Testis (tissue), 3 donors: Measurements from ENCODE around the gene TRIO. TPM values are rescaled to one million over a fixed set of nuclear protein-coding genes. Genes with fewer than 3 reads are reported as not detected.

Experiments
- DNase-seq: peaks from one replicate; pipeline ENCODE4 v3.0.0-alpha.2; 2019
- H3K27ac ChIP-seq, 2 donors: fragments of 200-600 bp; sonication (generic); one replicate each; pipeline ENCODE4 v1.5.1; 2019
- H3K27me3 ChIP-seq: fragments of 200-600 bp; sonication (generic); one replicate; pipeline ENCODE4 v1.5.1; 2019
- H3K36me3 ChIP-seq: fragments of 200-600 bp; sonication (generic); one replicate; pipeline ENCODE4 v1.5.1; 2017; ENCODE audit warnings: low read depth; ENCODE audit errors: missing control alignments
- H3K4me1 ChIP-seq: fragments of 200-600 bp; sonication (generic); one replicate; pipeline ENCODE4 v1.5.1; 2019
- H3K4me3 ChIP-seq, 2 donors: fragments of 200-600 bp; sonication (generic); one replicate each; pipeline ENCODE4 v1.5.1; 2017 to 2019
- H3K9me3 ChIP-seq: fragments of 200-600 bp; sonication (generic); one replicate; pipeline ENCODE4 v1.5.1; 2017
- POLR2A ChIP-seq: fragments of 450-650 bp; IDR thresholded peaks from one replicate; pipeline ENCODE4 v1.6.1; 2017; ENCODE audit warnings: antibody characterized with exemption, mild to moderate bottlenecking, moderate library complexity
- WGBS, 2 donors: methylation state at CpG; one replicate each; pipeline ENCODE4 v1.1.5; 2018; 5-methylcytosine and 5-hydroxymethylcytosine counted together
- intact Hi-C: fragments of 100-400 bp; cut with DNase I; formaldehyde crosslinking; loops from one replicate; pipeline ENCODE4 v1.15.1; 2023; ENCODE audit warnings: low total_unique reads
- polyA plus RNA-seq: library from polyadenylated mRNA; stranded (reverse); fragments of 350-450 nt; fragmentation: Illumina TruSeq; extraction: RNeasy Lipid Tissue Mini Kit (QIAGEN cat#74804); gene quantifications from one replicate; pipeline ENCODE4 v1.2.3, GENCODE V29; 2014; ENCODE audit warnings: low read depth, low replicate concordance; ENCODE audit not compliant: insufficient read depth
- total RNA-seq, 2 donors: library from RNA; depleted of rRNA; stranded (reverse); fragments of >200 nt; gene quantifications; one replicate each; pipeline ENCODE4 v1.2.3, GENCODE V29; 2016
- TF ChIP-seq, protein P1 (sequence below), 3 experiments: fragments of 450-650 bp in 2 of 3; fragments of 200-600 bp in 1 of 3; sonication (generic) in 1 of 3; IDR thresholded peaks; one replicate each; pipeline ENCODE4 v1.5.1; 2016 to 2019; ENCODE audit warnings: antibody characterized with exemption in 3 of 3, mild to moderate bottlenecking in 2 of 3, moderate library complexity in 1 of 3

The TRIO gene
- total and polyA plus RNA-seq, 3 donors from 2014 or later, result 47.2 to 295 (median 249) TPM

DNA sequence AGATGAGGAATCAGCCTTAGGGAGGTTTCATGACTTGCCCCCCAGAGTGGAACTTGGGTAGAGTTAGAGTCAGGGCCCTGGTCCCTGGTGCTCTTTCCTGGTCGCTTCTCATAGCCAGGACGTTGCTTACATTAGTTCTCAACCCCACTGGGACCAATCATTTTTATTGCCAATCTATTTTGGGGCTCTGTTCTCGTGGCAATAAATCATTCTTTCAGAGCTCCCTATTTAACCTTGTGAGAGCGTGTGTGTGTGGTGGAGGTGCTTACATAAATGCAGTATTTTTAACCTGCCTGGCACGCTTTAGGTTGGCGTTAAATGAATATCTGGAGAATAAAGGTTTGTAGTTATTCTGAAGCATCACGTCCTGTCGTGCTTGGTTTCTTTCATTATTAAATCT, 4.1 kb downstream of the TRIO start:
- Histone ChIP-seq H3K27me3 (no peaks in the 10 kb centered on the region), H3K4me1 (peaks cover 26% of the 10 kb centered on the region), H3K4me3 (no peak overlapping the region), H3K9me3 (no peaks in the 10 kb centered on the region), H3K27ac (peak overlapping the region in 1 of 2 donors; percentile 96), H3K36me3 (no peaks in the 10 kb centered on the region)
- TF ChIP-seq POLR2A, result no peak
- TF ChIP-seq, protein P1, sequence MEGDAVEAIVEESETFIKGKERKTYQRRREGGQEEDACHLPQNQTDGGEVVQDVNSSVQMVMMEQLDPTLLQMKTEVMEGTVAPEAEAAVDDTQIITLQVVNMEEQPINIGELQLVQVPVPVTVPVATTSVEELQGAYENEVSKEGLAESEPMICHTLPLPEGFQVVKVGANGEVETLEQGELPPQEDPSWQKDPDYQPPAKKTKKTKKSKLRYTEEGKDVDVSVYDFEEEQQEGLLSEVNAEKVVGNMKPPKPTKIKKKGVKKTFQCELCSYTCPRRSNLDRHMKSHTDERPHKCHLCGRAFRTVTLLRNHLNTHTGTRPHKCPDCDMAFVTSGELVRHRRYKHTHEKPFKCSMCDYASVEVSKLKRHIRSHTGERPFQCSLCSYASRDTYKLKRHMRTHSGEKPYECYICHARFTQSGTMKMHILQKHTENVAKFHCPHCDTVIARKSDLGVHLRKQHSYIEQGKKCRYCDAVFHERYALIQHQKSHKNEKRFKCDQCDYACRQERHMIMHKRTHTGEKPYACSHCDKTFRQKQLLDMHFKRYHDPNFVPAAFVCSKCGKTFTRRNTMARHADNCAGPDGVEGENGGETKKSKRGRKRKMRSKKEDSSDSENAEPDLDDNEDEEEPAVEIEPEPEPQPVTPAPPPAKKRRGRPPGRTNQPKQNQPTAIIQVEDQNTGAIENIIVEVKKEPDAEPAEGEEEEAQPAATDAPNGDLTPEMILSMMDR (IDR thresholded peaks at IDR 0.05), result no peak
- DNase-seq, result no peak
- WGBS, 2 donors, result 57 to 58% methylated on average over 8 of the region's 8 CpGs
- intact Hi-C loops, result loop anchor here (10.0 kb wide), 1 partner anchor 118 kb away; no protein-coding TSS in a partner anchor

DNA sequence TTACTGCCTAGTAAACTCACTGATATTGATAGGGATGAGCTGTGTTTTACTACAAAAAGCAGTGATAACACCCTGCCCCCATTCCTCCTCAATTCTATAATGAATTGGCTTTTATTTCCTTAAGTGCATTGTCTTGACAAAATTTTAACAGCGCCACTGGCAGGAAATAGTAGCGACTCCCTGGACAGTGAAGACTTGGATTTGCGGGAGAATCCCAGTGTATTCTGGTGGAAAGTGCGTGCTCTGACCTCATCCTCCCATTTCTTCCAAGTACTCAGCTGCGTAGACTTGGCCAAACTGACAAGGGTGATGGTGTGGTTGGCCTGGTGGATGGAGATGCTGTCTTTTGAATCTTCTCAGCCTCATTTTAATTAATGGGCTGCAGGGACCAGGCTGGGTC, 5.3 kb downstream of the TRIO start:
- WGBS, 2 donors, result 61% methylated on average over 5 of the region's 5 CpGs
- TF ChIP-seq, protein P1 (IDR thresholded peaks at IDR 0.05), result no peak
- TF ChIP-seq POLR2A, result no peak
- intact Hi-C loops, result loop anchor here (10.0 kb wide), 1 partner anchor 116 kb away; no protein-coding TSS in a partner anchor
- Histone ChIP-seq H3K4me3 (no peak overlapping the region), H3K27me3 (no peaks in the 10 kb centered on the region), H3K9me3 (no peaks in the 10 kb centered on the region), H3K27ac (no peak overlapping the region), H3K36me3 (no peaks in the 10 kb centered on the region), H3K4me1 (peaks cover 29% of the 10 kb centered on the region)
- no peak for DNase-seq

DNA sequence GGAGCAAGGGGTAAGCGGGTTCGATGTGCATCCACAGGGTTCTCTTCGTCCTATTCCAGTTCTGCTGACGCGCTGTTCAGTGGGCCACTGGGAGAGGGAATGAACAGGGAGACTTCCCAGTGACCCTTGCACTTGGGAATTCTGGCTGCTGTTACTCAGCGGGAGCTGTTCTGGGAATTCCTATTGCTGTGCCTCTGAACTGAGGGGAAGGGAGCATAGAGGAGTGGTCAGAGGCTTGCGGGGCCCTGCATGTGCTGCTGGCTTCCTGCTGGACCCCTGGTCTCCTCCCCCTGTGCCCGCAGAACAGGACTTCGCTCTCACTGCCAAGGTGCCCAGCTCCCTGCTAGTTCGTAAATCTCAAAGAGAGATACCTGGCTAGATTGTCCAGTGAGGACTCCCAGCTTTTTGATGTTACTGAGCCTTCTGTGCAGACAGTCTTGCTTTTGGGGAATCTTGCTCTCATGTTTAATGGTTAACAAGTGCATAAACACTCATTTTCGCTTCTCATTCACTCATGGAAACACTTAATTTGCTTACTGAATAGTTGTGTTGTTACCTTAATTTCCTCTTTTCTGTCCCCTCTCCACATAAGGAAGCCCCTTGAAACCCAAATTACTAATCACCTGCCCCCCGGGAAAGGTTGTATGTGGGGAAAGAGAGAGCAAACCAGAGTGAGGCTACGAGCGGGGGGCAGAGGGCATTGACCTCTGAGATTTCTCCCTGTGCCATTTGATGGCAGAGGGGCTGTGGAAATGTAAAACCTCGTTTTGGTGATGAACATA, 5.9 kb downstream of the TRIO start:
- no peak for TF ChIP-seq POLR2A
- TF ChIP-seq, protein P1 (IDR thresholded peaks at IDR 0.05), result no peak
- Histone ChIP-seq H3K4me3 (no peak overlapping the region), H3K27me3 (no peaks in the 10 kb centered on the region), H3K27ac (no peak overlapping the region), H3K36me3 (no peaks in the 10 kb centered on the region), H3K4me1 (peaks cover 35% of the 10 kb centered on the region), H3K9me3 (no peaks in the 10 kb centered on the region)
- DNase-seq, result no peak
- intact Hi-C loops, result loop anchor here (10.0 kb wide), 1 partner anchor 116 kb away; no protein-coding TSS in a partner anchor
- WGBS, 2 donors, result 67 to 81% methylated on average over 11 to 15 of the region's 15 CpGs

GRCh38 chr5:14149672-14150274, 6.6 kb downstream of the TRIO start:
- 72 to 76% methylated on average over 3 of the region's 3 CpGs for WGBS, 2 donors
- no peaks in the 10 kb centered on the region for H3K27me3 ChIP-seq
- H3K4me1 ChIP-seq, result peaks cover 40% of the 10 kb centered on the region
- H3K4me3 ChIP-seq, result no peak overlapping the region
- intact Hi-C loops, result loop anchor here (10.0 kb wide), 1 partner anchor 115 kb away; no protein-coding TSS in a partner anchor
- DNase-seq, result no peak
- no peaks in the 10 kb centered on the region for H3K9me3 ChIP-seq
- no peaks in the 10 kb centered on the region for H3K36me3 ChIP-seq
- H3K27ac ChIP-seq, result no peak overlapping the region
- TF ChIP-seq POLR2A, result no peak
- TF ChIP-seq, protein P1 (IDR thresholded peaks at IDR 0.05), result no peak
